Endothelial cell of umbilical vein (primary cell): ENCODE data around the gene SLC12A8. TPM values are rescaled to one million over a fixed set of nuclear protein-coding genes. Genes with fewer than 3 reads are reported as not detected.

ENCODE experiments used
- BruUV-seq: library from RNA; stranded (reverse); fragments of 400-500 nt; replicated peaks from 2 replicates; lab custom pipeline; 2021; lab: Mats Ljungman, UMichigan
- CTCF ChIA-PET: fragments of 300-600, 350-600 bp; sonication (Branson Sonifier 250); formaldehyde crosslinking; loops from one replicate; lab custom pipeline; 2021; ENCODE audit warnings: antibody characterized with exemption, inconsistent platforms; lab: Charles Lee
- POLR2A ChIA-PET: fragments of 300-600, 350-600 bp; sonication (Branson Sonifier 250); formaldehyde crosslinking; loops from one replicate; lab custom pipeline; 2021; ENCODE audit warnings: antibody characterized with exemption, inconsistent platforms; lab: Charles Lee
- DNase-seq: peaks from one replicate; pipeline ENCODE4 v3.0.0-alpha.2; 2011; ENCODE audit warnings: low read depth, low spot score
- FAIRE-seq: peaks from 2 replicates; lab custom pipeline; 2011; peaks lifted over from hg19 to GRCh38; lab: Jason Lieb, UNC
- H2AFZ ChIP-seq: 2 replicates; pipeline ENCODE4 v1.6.0; 2012; ENCODE audit warnings: low read depth, low read length, control low read depth, inconsistent platforms
- H3K27ac ChIP-seq: 2 replicates; pipeline ENCODE4 v1.5.1; 2011; ENCODE audit warnings: low read depth, mild to moderate bottlenecking, control low read depth, low read length, moderate library complexity; ENCODE audit not compliant: insufficient read depth
- H3K27me3 ChIP-seq, 2 experiments: 2 replicates each; pipeline versions ENCODE4 v1.6.0 to v1.6.1; 2011; ENCODE audit warnings: low read length in 2 of 2, mixed read lengths in 1 of 2; ENCODE audit not compliant: control insufficient read depth in 2 of 2, insufficient read depth in 2 of 2
- H3K36me3 ChIP-seq, 2 experiments: 2 replicates in 1 of 2; 3 replicates in 1 of 2; pipeline ENCODE4 v1.5.1; 2011; ENCODE audit warnings: low read length in 2 of 2, mild to moderate bottlenecking in 1 of 2, moderate library complexity in 1 of 2; ENCODE audit not compliant: control insufficient read depth in 2 of 2, insufficient read depth in 2 of 2; ENCODE audit errors: extremely low read depth in 1 of 2
- H3K4me1 ChIP-seq: 3 replicates; pipeline ENCODE4 v1.5.1; 2011; ENCODE audit warnings: mild to moderate bottlenecking, low read length; ENCODE audit not compliant: control insufficient read depth, insufficient read depth; ENCODE audit errors: extremely low read depth
- H3K4me2 ChIP-seq: 2 replicates; pipeline ENCODE4 v1.6.1; 2011; ENCODE audit warnings: low read length, control low read depth, mixed read lengths; ENCODE audit not compliant: insufficient read depth
- H3K4me3 ChIP-seq, 3 experiments: fragments of 200-600 bp in 1 of 3; sonication (generic), shearing (Covaris generic) in 1 of 3; replicated peaks in 1 of 3; 2 replicates each; pipeline ENCODE4 v1.5.1; 2011 to 2016; ENCODE audit warnings: control low read depth in 3 of 3, low read length in 3 of 3, mild to moderate bottlenecking in 2 of 3, inconsistent platforms in 1 of 3, low read depth in 1 of 3, moderate library complexity in 1 of 3; ENCODE audit not compliant: insufficient read depth in 1 of 3
- H3K79me2 ChIP-seq: 2 replicates; pipeline ENCODE4 v1.6.0; 2012; ENCODE audit warnings: low read length, inconsistent platforms; ENCODE audit not compliant: control insufficient read depth, insufficient read depth
- H3K9ac ChIP-seq: replicated peaks from 2 replicates; pipeline ENCODE3; 2011; ENCODE audit warnings: low read length, control low read depth; ENCODE audit not compliant: insufficient read depth; ENCODE audit errors: extremely low read depth
- H3K9me1 ChIP-seq: replicated peaks from 3 replicates; pipeline ENCODE4 v1.6.0; 2011; ENCODE audit warnings: mild to moderate bottlenecking, low read length; ENCODE audit not compliant: control insufficient read depth, insufficient read depth; ENCODE audit errors: extremely low read depth
- H3K9me3 ChIP-seq: replicated peaks from 2 replicates; pipeline ENCODE4 v1.5.1; 2012; ENCODE audit warnings: low read length, inconsistent platforms; ENCODE audit not compliant: control insufficient read depth, insufficient read depth
- H4K20me1 ChIP-seq: replicated peaks from 2 replicates; pipeline ENCODE3; 2011; ENCODE audit warnings: mild to moderate bottlenecking, low read length; ENCODE audit not compliant: control insufficient read depth, insufficient read depth; ENCODE audit errors: extremely low read depth
- EZH2 ChIP-seq: IDR thresholded peaks from 2 replicates; pipeline ENCODE4 v1.6.1; 2012; ENCODE audit warnings: borderline replicate concordance, low read depth, mild to moderate bottlenecking, moderate library complexity, low read length, inconsistent platforms; ENCODE audit not compliant: severe bottlenecking
- FOS ChIP-seq: IDR thresholded peaks from 2 replicates; pipeline ENCODE4 v1.6.1; 2011; ENCODE audit warnings: mild to moderate bottlenecking, low read length, moderate library complexity, borderline replicate concordance; ENCODE audit not compliant: insufficient read depth
- GATA2 ChIP-seq: IDR thresholded peaks from 2 replicates; pipeline ENCODE4 v1.7.0; 2011; ENCODE audit warnings: low read depth, mild to moderate bottlenecking, moderate library complexity, mixed read lengths, low read length; ENCODE audit not compliant: insufficient read length, insufficient read depth
- JUN ChIP-seq: IDR thresholded peaks from 2 replicates; pipeline ENCODE4 v1.6.1; 2011; ENCODE audit warnings: borderline replicate concordance, low read depth; ENCODE audit not compliant: insufficient read length, insufficient read depth
- MYC ChIP-seq: IDR thresholded peaks from one replicate; pipeline ENCODE4 v1.6.1; 2011; ENCODE audit warnings: mild to moderate bottlenecking, low read depth, low read length
- POLR2A ChIP-seq: IDR thresholded peaks from 2 replicates; pipeline ENCODE4 v1.6.1; 2012; ENCODE audit warnings: low read depth, mild to moderate bottlenecking, control low read depth, low read length
- POLR2AphosphoS5 ChIP-seq: IDR thresholded peaks from 2 replicates; pipeline ENCODE4 v1.6.1; 2012; ENCODE audit warnings: low read depth, mild to moderate bottlenecking, control low read depth, low read length, moderate library complexity; ENCODE audit not compliant: insufficient read depth
- dilution Hi-C: fragments of 300-500 bp; cut with MboI; formaldehyde crosslinking; loops from one replicate; pipeline ENCODE4 v1.15.0; 2019; ENCODE audit warnings: low sequenced_read_pairs; ENCODE audit not compliant: extremely low pct_ligation_motif_present
- intact Hi-C: fragments of 100-400 bp; cut with micrococcal nuclease; formaldehyde crosslinking; loops from one replicate; pipeline ENCODE4 v1.10.0; 2022
- polyA plus RNA-seq, 4 experiments: library from polyadenylated mRNA; depleted of rRNA in 3 of 4; stranded (reverse) in 3 of 4; unstranded in 1 of 4; fragments of >200 nt; gene quantifications; 2 replicates each; pipeline versions ENCODE4 v1.2.1 to v1.2.3, GENCODE V29; 2011 to 2012; ENCODE audit warnings: missing spikeins in 1 of 4
- total RNA-seq: library from RNA; stranded (reverse); gene quantifications from 2 replicates; pipeline ENCODE4 v1.2.3, GENCODE V29; 2021
- TF ChIP-seq, protein P1 (sequence below): IDR thresholded peaks from 2 replicates; pipeline ENCODE4 v1.6.1; 2011; ENCODE audit not compliant: insufficient read depth, insufficient read length
- TF ChIP-seq, protein P2 (sequence below), 2 donors: IDR thresholded peaks; 1 replicate in 1 of 2; 2 replicates in 1 of 2; pipeline ENCODE4 v1.5.1; 2011; ENCODE audit warnings: low read length in 2 of 2, mild to moderate bottlenecking in 2 of 2, moderate library complexity in 2 of 2, control low read depth in 1 of 2, inconsistent platforms in 1 of 2, low read depth in 1 of 2; ENCODE audit not compliant: insufficient read depth in 1 of 2; ENCODE audit errors: extremely low read depth in 1 of 2

Gene SLC12A8
- total and polyA plus RNA-seq, 2 donors (not counting 3 experiments of a cell fraction or from before 2014, with no cell fraction given) = 0.86 to 0.90 TPM

DNA sequence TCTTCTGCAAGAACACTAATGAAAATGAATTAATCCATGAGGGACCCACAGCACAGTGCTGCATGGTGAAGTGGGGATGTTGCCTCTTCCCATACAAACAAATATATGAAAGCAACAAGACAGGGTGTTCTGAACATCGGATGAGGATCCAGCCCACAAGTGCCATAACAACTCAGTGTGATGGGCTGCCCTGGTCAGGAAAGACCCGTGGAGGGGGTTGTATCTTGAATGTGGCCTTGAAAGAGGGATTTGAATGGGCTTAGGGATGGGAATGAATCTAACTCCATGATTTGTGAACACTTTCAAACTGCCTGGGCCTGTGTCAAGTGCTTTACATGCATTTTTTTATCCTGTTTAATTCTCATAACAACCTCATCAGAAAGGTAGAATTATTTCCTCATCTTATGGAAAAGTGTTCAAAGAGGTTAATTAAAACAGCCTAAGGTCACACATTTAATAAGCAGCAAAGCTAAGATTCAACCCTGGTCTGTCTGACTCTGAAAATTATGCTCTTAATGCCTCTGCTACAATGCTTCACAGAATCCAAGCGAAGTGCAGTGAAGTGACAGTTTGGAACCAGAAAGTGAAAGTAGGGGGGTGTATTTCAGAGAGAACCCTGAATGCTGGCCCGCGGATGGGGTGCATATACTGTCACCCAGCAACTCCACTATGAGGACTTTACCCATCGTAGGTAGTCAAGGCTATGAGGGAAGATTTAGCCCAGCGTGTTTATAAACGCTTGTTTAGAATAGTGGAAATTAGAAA is 91.1 kb downstream of the SLC12A8 start:
- Histone ChIP-seq H3K4me3 (no peak overlapping the region), H3K9me1 (no peaks in the 10 kb centered on the region), H3K4me1 (no peaks in the 10 kb centered on the region), H3K9me3 (no peaks in the 10 kb centered on the region), H3K27ac (no peak overlapping the region), H3K9ac (no peak overlapping the region), H3K36me3 (no peaks in the 10 kb centered on the region), H3K27me3 (no peaks in the 10 kb centered on the region), H2AFZ (no peak overlapping the region), H4K20me1 (no peaks in the 10 kb centered on the region), H3K79me2 (no peaks in the 10 kb centered on the region), H3K4me2 (no peak overlapping the region)
- DNase-seq = no peak
- ChIA-PET CTCF (interaction anchor here (1.0 to 2.2 kb wide), 4 partner anchors 13 to 42 kb away, joined by 3 to 8 read pairs (median 4); no protein-coding TSS in a partner anchor), POLR2A (no interaction called here)
- no peak for FAIRE-seq
- intact Hi-C loops (no loop called here), dilution Hi-C loops (no loop called here)
- TF ChIP-seq MYC = no peak
- TF ChIP-seq, protein P1, sequence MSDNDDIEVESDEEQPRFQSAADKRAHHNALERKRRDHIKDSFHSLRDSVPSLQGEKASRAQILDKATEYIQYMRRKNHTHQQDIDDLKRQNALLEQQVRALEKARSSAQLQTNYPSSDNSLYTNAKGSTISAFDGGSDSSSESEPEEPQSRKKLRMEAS = no peak
- TF ChIP-seq JUN = no peak
- no peak for TF ChIP-seq POLR2A
- TF ChIP-seq EZH2 = no peak
- TF ChIP-seq GATA2 = no peak
- TF ChIP-seq FOS = no peak
- TF ChIP-seq, protein P2, sequence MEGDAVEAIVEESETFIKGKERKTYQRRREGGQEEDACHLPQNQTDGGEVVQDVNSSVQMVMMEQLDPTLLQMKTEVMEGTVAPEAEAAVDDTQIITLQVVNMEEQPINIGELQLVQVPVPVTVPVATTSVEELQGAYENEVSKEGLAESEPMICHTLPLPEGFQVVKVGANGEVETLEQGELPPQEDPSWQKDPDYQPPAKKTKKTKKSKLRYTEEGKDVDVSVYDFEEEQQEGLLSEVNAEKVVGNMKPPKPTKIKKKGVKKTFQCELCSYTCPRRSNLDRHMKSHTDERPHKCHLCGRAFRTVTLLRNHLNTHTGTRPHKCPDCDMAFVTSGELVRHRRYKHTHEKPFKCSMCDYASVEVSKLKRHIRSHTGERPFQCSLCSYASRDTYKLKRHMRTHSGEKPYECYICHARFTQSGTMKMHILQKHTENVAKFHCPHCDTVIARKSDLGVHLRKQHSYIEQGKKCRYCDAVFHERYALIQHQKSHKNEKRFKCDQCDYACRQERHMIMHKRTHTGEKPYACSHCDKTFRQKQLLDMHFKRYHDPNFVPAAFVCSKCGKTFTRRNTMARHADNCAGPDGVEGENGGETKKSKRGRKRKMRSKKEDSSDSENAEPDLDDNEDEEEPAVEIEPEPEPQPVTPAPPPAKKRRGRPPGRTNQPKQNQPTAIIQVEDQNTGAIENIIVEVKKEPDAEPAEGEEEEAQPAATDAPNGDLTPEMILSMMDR (IDR thresholded peaks at IDR 0.05; ENCODE audit: extremely low read depth in 1 of 2, insufficient read depth in 1 of 2, low read depth in 1 of 2, low read length in 2 of 2) = no peak
- TF ChIP-seq POLR2AphosphoS5 = no peak
- BruUV-seq = no TSS peak
